Sciatic nerve (tissue), 2 donors: ENCODE data around the gene UFC1. TPM values are rescaled to one million over a fixed set of nuclear protein-coding genes. Genes with fewer than 3 reads are reported as not detected.

Source experiments
- ATAC-seq: fragments of 200-7000 bp; cut with Tn5 transposase; one replicate; pipeline ENCODE4 v1.9.1; 2020; ENCODE audit warnings: mild to moderate bottlenecking, moderate library complexity
- DNase-seq: peaks from one replicate; pipeline ENCODE4 v3.0.0-alpha.2; 2020; ENCODE audit warnings: low spot score
- intact Hi-C: fragments of 100-400 bp; cut with DNase I; formaldehyde crosslinking; loops from one replicate; pipeline ENCODE4 v1.14.2; 2022
- total RNA-seq: library from RNA; stranded (reverse); fragmentation: NEBNext Ultra II Directional; extraction: Animal tissue kit (Norgen Biotek cat#: 25700); gene quantifications from one replicate; pipeline ENCODE4 v1.2.1, GENCODE V29; 2021
- donor health status: DM: no; HTN: no; CAD: no.
- donor health status: DM: no; HTN: no; CAD: no.

The UFC1 gene
- total RNA-seq, 1 donor from 2014 or later: 70.4 TPM

DNA sequence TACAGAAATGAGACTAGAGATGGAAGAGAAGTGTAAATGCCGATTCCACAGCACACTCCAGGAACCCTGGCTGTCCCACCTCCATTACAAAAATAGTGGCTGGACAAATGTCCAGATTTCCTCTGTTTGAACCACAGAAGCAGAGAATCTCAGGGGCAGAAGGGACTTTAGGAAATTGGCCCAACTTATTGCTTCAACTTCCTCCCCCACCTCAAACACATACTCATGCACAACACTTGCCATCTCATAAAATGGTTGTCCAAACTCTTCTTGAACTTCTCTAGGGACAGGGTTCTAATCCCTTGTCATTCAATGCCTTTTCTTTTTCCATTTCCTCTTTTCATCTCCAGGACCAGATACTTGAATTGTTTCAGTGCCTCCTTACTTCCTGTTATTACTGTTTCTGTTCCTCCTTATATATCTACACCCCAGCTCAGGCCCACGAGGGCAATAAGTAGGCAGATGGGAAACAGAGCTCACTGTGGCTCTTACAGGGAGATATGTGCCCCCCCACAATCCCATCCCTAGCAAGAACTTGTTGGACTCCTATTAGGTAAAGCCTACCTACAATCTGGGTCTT lies 32.0 kb downstream of the UFC1 start:
- intact Hi-C loops: no loop called here
- ATAC-seq (peak; percentile 66), DNase-seq (no peak)

DNA sequence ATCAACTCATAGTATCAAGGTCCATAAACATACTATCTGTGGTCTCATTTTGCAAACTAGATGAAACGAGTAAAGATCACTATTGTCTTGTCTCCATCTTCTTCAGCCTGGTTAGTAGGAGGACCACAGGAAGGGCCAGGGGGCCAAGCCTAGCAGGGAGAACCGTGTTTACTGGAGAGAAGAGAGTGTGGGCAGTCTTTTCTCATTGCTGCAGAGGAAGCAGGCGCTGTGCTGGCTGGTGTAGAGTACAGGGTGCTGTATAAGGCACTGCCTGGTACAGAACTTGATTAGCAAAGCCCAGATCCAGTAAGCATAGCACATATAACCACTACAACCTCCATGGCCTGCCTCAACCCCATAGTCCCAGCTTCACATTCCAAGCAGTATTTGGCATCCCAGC lies 33.5 kb downstream of the UFC1 start:
- no peak for ATAC-seq
- DNase-seq: no peak

DNA sequence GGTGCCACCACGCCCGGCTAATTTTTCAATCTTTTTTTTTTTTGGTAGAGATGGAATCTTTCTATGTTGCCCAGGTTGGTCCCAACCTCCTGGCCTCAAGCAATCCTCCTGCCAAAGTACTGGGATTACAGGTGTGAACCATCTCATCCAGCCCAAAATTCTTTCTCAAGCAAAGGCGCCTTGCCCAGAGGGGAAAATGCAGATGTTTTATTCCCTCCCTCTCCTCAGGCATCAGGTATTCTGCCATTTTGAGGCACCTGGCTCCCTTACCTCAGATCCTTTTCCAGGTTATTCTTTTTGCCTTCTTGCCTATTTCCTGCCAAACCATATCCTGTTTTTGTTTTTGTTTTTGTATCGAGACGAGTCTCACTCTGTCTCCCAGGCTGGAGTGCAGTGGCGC lies 34.6 kb downstream of the UFC1 start:
- intact Hi-C loops: no loop called here
- ATAC-seq: no peak
- no peak for DNase-seq

More for the DNA sequence above, 33.5 kb downstream of the UFC1 start:
- intact Hi-C loops: no loop called here

DNA sequence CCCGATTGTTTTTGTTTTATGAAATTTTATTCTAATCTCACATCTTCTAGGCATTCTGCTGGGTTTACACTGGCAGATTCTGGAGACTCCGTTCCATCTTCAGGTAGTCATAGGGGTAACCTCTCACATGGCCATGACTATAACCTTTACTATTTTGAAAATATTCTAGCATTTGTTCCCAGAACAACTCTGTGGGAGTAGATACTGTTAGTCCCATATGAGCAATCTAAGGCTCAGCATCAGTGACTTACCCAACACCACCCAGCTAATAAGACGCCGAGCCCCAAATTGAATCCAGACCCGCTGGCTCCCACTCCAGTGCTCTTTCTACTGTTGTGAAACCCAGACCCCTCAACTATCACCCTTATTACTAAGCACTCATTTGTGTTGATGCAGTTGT lies 35.3 kb downstream of the UFC1 start:
- ATAC-seq (no peak), DNase-seq (no peak)
- intact Hi-C loops: no loop called here

DNA sequence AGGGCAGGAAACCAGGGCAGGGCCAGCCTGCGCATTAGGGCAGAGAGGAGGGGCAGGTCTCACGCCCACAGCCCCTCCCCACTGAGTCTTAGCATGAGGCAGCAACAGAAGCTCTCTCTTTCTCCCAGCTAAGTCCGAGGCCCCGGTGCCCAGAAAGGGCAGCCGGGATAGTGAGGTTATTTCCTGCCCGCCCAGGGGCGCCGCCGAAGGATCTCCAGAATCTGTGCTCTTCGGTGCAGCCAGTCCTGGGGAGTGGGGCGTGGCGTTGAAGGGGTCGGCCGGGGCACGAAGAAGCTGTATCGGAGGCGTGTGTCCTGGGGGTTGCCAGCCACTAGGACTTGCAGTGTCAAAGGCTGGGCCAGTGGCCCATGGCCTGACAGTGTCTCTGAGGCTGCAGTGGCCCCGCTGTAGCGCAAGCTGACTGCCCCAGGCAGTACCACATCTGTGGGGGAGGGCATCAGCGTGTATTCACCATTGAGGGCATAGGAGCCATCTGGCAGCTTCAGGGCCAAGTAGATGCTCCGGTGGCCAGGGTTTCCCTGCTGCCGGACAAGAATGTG lies 37.3 kb downstream of the UFC1 start:
- ATAC-seq: no peak
- intact Hi-C loops: loop anchor here (10.0 kb wide), 1 partner anchor 194 kb away; no protein-coding TSS in a partner anchor
- DNase-seq: no peak

DNA sequence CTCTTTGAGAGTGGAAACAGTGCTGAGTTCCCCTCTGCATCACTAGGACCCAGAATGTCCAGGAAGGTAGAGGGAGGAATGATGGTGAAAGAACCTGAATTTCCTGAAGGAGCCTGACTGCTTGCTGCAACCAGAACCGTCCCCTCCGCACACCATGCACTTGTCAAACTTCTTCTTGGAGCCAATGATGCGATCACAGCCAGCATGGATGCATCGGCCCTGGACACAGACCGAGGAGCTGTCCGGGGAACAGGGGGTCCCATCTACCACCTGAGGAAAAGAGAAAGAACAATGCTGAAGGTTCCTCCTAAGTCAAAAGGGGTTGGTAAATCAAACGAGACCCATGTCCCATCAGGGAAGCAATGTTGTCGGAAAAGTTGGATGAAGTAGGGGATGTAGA lies 38.2 kb downstream of the UFC1 start:
- DNase-seq: no peak
- intact Hi-C loops: loop anchor here (10.0 kb wide), 1 partner anchor 193 kb away; no protein-coding TSS in a partner anchor
- no peak for ATAC-seq

DNA sequence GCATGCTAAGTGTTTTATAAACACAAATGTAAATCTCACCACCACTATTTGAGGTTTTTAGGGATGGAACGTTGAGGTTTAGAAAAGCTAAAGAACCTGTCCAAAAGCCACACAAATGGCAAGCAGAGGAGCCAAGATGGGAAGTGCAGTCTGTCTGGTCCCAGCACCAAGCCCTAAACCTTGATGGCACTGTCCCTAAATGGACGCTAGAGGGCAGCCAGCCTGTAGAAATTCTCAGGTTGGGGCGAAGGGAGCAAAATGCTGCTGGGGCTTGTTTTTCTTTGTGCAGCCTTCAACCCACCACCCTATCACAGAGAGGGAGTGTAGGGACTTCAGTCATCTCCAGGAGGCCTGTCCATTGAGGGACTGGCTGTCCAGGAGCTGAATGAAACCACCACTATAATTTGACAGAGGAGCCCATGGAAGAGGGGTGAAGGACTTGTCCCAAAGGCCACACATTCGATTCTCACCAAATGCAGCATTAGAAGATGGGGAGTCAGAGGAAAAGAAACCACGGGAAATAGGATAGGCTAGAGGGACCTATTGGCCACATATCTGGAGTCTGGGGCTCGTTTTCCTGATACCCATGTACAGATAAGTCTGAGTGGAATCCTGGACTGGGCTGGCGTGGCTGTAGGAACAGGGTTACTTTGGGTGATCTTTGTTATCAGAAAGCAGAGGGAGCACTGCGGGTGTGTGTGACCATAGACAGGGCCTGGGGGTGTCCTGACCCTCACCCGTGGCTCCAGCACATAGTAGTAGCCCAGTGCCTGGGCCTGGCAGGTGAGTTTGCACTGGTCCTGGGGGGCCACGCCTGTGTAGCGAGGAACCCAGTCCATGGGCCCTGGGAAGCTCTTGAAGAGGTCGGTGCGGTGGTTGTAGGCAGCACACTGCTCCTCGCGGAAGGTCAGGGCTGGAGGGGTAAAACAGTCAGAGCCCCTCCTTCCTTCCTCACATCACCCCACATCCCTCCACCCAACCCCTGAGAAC lies 39.0 kb downstream of the UFC1 start:
- ATAC-seq (peak; percentile 70), DNase-seq (peak; percentile 82)
- intact Hi-C loops: loop anchor here (10.0 kb wide), 1 partner anchor 192 kb away; no protein-coding TSS in a partner anchor

DNA sequence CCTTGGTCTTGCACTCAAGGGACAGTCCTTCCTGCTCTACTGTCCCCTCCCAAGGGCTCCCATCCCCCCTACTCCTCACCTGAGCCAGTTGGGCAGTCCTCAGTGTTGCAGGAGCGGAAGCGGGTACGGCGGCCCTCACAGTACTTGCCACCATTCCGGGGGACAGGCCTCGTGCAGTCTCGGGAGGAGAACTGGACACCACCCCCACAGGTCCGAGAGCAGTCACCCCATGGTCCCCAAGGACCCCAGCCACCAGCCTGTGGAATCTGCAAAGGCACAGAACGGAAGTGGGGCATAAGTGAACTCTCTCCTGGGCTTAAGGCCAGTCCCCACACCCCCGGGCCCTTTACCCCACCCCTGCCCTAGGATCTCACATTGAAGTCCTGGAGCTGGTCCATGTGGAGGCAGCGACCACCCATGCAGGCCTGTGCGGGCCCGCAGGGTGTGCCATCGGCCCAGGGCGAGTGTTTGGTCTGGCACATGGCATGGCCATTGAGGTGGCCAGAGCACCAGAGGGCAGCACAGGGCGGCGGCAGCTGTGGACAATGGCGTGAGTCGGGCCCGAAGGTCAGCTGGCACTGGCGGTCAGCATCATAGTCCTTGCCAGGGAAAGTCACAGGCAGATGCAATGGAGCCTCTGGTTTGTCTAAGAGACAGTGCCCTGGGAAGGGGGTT lies 39.9 kb downstream of the UFC1 start:
- intact Hi-C loops: loop anchor here (10.0 kb wide), 1 partner anchor 191 kb away; no protein-coding TSS in a partner anchor

DNA sequence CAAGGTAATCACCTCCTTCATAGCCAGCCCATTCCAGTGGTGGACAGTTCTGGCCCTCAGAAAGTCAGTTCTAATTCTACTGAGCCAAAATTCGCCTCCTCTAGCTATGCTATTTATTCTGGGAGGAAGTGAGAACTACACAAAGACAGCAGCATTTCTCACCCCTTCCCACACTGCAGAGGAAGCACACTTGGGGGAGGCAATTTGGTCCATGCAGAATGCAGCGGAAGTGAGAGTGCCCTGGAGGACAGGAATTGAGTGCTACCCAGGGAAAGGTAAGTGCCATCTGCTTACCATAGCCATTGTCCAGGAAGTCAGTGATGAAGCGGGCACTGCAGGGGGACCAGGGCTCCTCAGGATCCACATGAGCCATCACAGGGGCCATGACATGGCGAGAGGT lies 41.4 kb downstream of the UFC1 start:
- no peak for DNase-seq
- intact Hi-C loops: loop anchor here (10.0 kb wide), 1 partner anchor 190 kb away; no protein-coding TSS in a partner anchor
- ATAC-seq: no peak

More for the DNA sequence above, 39.9 kb downstream of the UFC1 start:
- DNase-seq: peak; percentile 73
- ATAC-seq: peak; percentile 5

DNA sequence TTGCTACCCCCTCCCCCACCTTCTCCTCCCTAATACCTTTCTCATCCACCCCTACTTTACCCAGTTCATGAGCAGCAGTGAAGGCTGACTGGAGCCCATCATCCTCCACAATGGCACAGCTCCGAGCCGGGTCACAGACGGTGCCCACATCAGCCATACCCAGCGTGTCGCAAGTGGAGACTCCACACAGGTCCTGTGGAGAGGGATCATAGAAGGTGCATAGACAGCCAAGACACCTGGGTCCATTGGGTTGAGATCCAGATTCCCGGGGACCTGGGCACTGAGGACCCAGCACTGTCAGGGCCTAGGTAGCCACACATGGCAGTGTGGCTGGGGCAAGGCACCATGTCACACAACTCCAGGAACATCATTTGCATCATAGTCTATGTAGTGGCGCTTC lies 42.3 kb downstream of the UFC1 start:
- ATAC-seq: no peak
- DNase-seq: no peak
- intact Hi-C loops: loop anchor here (10.0 kb wide), 1 partner anchor 189 kb away; no protein-coding TSS in a partner anchor

DNA sequence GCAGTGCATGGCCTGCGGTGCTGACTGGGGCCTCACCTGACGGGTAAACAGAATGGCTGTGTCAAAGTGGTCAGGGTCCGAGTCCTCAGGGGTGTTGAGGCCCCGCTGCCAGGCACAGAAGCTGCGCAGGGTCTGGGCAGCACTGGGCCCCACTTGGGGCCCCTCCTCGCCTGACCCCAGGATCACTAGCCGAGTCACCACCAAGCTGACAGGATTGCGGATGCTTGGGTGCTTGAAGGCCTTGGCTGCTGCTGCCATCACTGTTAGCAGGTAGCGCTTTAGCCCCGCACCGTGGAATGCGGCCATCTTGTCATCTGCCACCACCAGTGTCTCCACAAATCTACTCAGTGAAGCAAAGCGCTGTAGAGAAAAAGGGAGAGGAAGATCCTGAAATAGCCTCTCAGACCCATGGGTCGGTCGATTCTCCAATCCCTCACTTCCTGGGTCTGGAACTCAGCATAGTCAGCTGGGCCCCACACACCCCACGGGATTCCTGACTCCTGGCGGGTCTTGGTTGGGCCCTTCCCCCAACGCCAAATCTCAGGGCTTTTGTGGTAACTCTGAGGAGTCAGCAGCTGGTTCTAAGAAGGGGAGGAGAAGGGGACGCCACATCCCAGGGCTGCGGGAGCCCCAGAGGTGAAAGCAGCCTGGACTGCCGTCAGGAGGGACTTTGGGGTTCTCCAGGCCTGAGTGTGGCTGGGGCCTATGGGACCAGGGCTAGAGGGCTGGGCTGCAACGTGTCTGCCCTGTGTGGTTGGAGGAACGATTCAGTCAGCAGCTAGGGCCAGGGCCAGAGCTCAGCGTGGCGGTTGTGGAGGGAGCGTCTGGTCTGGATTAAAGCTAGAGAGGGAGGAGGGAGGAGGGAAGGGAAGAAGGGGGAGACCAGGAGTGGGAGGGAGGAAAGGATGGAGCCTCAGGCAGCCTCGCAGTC lies 43.0 kb downstream of the UFC1 start:
- peak; percentile 80 for DNase-seq
- intact Hi-C loops: loop anchor here (10.0 kb wide), 1 partner anchor 188 kb away; no protein-coding TSS in a partner anchor
- peak; percentile 23 for ATAC-seq

DNA sequence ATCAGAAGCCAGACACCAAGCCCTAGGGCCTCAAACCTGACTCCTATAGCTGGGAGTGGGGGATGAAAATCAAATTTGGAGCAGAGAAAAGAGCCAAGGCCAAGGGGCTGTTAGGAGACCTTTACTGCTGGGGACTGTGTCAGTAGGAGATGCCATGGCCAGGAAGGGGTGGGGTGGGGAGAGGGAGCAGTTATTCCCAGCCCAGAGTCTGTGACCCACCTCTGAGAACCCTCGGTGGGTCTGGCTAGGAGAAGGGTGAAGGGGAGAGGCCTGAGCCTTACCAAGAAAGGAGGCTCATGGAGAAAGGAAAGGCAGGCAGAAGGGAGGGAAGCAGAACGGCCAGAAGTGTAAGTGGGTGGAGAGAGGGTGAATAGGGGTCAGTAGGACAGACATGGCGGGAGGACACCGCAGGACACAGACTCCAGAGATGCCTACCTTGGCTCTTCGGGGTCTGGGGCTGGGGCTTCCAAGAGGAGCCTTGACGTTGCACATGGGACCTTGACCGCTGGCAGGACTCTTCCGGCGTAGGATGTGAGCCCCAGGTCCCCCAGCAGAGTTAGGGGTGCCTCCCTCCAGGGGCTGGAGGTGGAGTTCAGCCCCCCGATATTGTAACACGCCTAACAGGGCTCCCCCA lies 43.9 kb downstream of the UFC1 start:
- DNase-seq (no peak), ATAC-seq (no peak)
- intact Hi-C loops: loop anchor here (10.0 kb wide), 1 partner anchor 187 kb away; no protein-coding TSS in a partner anchor

DNA sequence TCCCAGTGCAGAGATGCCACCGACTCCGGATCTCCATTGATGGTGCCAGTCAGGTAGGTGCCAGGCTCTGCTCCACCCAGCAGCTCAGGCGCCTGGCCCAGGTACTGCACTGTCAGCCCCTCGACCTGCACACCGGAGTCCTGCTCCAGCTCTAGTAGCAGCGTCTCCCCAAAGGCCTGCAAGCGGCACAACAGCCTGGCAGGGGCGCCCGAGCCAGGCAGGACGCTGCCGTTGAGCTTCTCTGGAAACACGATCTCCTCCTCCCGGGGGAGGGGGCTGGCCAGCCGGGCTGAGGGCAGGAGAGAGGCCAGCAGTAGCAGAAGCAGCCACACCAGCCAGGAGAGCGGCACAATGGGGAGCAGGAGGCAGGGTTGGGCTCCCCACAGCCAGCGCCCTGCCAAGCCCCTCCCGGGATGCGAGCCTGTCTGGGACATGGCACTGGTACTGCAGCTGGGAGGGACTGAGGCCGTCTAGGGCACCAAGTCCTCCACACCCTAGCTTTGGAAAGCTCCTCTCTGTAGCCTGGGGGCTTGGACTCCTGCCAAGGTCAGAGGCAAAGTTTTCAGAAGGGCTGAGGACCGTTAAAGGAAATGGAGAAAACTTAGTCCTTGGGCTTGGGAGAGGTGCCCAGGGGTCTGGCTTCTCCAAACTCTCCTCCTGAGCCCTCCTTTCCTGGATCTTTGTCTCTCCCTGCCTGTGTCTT lies 44.6 kb downstream of the UFC1 start:
- intact Hi-C loops: loop anchor here (10.0 kb wide), 1 partner anchor 186 kb away; no protein-coding TSS in a partner anchor
- ATAC-seq (no peak), DNase-seq (peak; percentile 68)

DNA sequence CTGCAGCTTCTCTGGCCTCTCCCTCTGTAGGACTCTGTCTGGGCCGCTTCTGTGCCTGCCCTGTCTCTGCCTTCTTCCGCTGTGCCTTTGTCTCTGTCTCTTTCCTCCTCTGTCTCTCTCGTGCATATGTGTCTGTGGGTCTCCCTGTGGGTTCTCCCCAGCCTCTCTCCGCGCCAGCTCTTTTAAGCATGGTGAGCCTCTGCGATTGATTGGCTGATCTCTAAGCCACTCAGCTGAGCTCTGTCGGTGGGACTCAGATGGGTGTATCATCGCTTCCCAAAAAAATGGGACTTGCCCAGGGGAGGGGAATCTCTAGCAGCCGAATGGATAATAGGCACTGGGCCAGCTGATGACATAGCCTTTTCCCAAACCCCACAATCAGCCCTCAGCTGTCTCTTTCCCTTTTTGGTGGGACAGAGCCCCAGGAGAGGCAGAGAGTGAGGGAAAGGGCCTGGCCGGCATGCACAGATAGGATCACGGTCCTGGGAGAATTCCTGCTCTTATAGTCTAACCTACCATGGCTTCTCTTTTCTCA lies 45.2 kb downstream of the UFC1 start, which contains the start of gene ADAMTS4:
Gene ADAMTS4, minus strand, starts transcription at position 158 of the 535 bp plus-strand sequence. CDS start 427 bp downstream, outside the sequence.
- ATAC-seq (peak; percentile 6), DNase-seq (peak; percentile 72)
- intact Hi-C loops: loop anchor here (10.0 kb wide), 1 partner anchor 186 kb away; no protein-coding TSS in a partner anchor

DNA sequence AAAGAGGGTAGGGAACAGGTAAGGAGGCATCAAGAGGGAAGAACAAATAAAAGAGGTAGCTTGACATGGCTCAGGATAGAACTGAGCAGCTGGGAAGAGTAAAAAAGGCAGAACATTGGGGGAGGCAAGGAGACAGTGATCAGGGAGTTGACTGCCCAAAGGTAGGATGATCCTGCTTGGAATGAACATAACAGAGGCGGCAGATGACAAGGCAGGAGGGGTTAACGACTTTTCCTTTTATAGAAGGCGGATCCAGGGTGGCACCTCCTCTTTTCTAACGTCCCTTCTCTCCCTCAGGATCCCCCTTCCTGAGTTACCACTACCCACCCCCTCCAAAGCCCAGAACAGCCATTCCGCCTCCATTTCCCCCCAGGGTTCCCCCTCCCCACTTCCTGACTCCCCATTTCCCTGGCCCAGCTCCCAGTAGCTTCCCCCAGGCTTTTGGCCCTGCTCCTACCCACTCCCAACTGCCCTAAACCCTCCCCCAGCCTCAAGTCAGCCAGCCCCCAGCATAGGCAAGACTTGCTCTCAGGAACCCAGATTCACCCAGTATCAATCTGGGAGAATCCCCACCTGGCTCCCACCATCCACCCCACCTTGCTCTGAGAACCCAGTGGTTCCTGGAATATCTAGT lies 45.8 kb downstream of the UFC1 start:
- intact Hi-C loops: loop anchor here (10.0 kb wide), 1 partner anchor 185 kb away; no protein-coding TSS in a partner anchor
- ATAC-seq (no peak), DNase-seq (peak; percentile 67)
